ENCODE measurements around the gene CLIC1. TPM values are rescaled to one million over a fixed set of nuclear protein-coding genes. Genes with fewer than 3 reads are reported as not detected.

CLIC1 gene
- total RNA-seq, 1 experiment from 2014 or later = 432 TPM

DNA sequence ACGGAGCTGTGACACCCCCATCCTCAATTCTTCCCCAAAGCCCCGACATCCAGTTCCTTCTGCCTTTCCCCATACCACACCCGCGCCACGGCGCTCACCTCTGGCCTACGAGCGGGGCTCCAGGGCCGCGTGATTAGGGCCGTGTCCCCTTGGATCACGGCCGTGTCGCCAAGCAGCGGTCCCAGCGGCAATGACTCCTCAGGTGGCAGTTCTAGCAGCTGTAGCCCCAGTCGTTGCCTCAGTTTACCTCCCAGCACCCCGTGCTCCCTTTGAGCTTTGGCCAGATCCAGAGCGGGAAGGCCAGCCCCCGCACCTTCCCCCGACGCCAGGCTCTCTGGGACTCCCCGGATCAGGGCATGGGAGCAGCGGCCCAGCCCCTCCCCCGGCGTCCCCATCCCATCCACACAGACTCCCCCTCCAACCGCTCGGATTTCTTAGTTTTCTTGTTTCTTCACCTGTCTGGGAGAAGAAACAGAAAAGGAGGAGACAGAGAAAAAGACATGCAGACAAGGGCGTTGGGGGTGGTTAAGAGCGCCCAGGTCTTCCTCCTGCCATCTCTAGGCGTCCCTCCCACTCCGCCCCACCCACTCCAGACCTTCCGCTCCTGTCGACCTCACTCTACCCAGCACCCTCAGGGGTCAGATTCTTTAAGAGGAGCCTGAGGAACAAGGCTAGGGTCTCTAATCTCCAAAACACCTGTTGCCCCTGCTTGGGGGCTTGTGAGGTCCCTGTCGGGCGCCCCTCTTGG, 7.4 kb downstream of the CLIC1 start, which contains the start of gene DDAH2:
DDAH2 (minus strand) TSS at position 533 of the 748 bp plus-strand sequence; CDS start at position 395, 138 bp downstream.
- no peaks in the 10 kb centered on the region for H3K9me2 ChIP-seq (ENCODE audit: insufficient read depth)
- no peaks in the 10 kb centered on the region for H4K20me1 ChIP-seq (ENCODE audit: insufficient read depth)
- ChIA-PET POLR2A (interaction anchor here (0.6 to 2.2 kb wide), 4 partner anchors 25 to 98 kb away, joined by 3 to 12 read pairs (median 6); partner anchors contain the start of genes ABHD16A, HSPA1B and LY6G5C), RAD21 (ENCODE audit: low non-redundant PET in 1 of 2, low total read pairs in 2 of 2, uncharacterized antibody in 2 of 2, unreplicated experiment in 2 of 2) (interaction anchor here in 1 of 2 experiments (0.6 to 0.7 kb wide), 2 partner anchors 18 to 26 kb away, joined by 3 read pairs; partner anchors contain the start of gene ABHD16A), CTCF (interaction anchor here (0.6 to 2.3 kb wide), 4 partner anchors 9 to 134 kb away, joined by 3 to 13 read pairs (median 8); partner anchors contain the start of gene NEU1)
- TF ChIP-seq TCF7L2 (IDR thresholded peaks at IDR 0.05; ENCODE audit: borderline replicate concordance, extremely low read depth, insufficient read depth, insufficient read length) = no peak
- no peak for TF ChIP-seq JUND (IDR thresholded peaks at IDR 0.05)
- no peak for TF ChIP-seq CBX3 (IDR thresholded peaks at IDR 0.05; ENCODE audit: low read depth)
- TF ChIP-seq EGR1 (IDR thresholded peaks at IDR 0.05; ENCODE audit: low read depth) = no peak
- TF ChIP-seq ELF1 (IDR thresholded peaks at IDR 0.05; ENCODE audit: borderline replicate concordance, low read depth) = no peak
- TF ChIP-seq POLR2A (IDR thresholded peaks at IDR 0.05; ENCODE audit: borderline replicate concordance, extremely low read depth, insufficient read depth, insufficient read length) = no peak
- no peak for TF ChIP-seq SRF (IDR thresholded peaks at IDR 0.05; ENCODE audit: low read depth)
- TF ChIP-seq CEBPB (IDR thresholded peaks at IDR 0.05; ENCODE audit: low read depth) = no peak
- TF ChIP-seq POLR2AphosphoS5 (IDR thresholded peaks at IDR 0.05; ENCODE audit: low read depth, low read length) = no peak
- TF ChIP-seq YY1 (IDR thresholded peaks at IDR 0.05; ENCODE audit: extremely low read depth, insufficient replicate concordance, low read depth, low read length) = no peak
- TF ChIP-seq FOSL1 (IDR thresholded peaks at IDR 0.05; ENCODE audit: low read depth) = no peak
- no peak for TF ChIP-seq SP1 (IDR thresholded peaks at IDR 0.05; ENCODE audit: low read depth)
- no peak for TF ChIP-seq ZFX (IDR thresholded peaks at IDR 0.05)
- TF ChIP-seq ZNF274 (IDR thresholded peaks at IDR 0.05; ENCODE audit: low read depth, low read length) = no peak
- no peak for TF ChIP-seq RAD21 (IDR thresholded peaks at IDR 0.05; ENCODE audit: low read depth)
- TF ChIP-seq SIN3A (IDR thresholded peaks at IDR 0.05; ENCODE audit: low read depth) = no peak
- TF ChIP-seq, protein P1, sequence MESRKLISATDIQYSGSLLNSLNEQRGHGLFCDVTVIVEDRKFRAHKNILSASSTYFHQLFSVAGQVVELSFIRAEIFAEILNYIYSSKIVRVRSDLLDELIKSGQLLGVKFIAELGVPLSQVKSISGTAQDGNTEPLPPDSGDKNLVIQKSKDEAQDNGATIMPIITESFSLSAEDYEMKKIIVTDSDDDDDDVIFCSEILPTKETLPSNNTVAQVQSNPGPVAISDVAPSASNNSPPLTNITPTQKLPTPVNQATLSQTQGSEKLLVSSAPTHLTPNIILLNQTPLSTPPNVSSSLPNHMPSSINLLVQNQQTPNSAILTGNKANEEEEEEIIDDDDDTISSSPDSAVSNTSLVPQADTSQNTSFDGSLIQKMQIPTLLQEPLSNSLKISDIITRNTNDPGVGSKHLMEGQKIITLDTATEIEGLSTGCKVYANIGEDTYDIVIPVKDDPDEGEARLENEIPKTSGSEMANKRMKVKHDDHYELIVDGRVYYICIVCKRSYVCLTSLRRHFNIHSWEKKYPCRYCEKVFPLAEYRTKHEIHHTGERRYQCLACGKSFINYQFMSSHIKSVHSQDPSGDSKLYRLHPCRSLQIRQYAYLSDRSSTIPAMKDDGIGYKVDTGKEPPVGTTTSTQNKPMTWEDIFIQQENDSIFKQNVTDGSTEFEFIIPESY (IDR thresholded peaks at IDR 0.05; ENCODE audit: extremely low read depth, insufficient replicate concordance, low read length) = no peak
- TF ChIP-seq EZH2 (IDR thresholded peaks at IDR 0.05) = no peak
- TF ChIP-seq EZH2phosphoT487 (IDR thresholded peaks at IDR 0.05; ENCODE audit: borderline replicate concordance) = no peak
- TF ChIP-seq, protein P2, sequence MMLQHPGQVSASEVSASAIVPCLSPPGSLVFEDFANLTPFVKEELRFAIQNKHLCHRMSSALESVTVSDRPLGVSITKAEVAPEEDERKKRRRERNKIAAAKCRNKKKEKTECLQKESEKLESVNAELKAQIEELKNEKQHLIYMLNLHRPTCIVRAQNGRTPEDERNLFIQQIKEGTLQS (IDR thresholded peaks at IDR 0.05) = no peak
- no TSS peak for BruUV-seq (replicated peaks)
- peak within 1 kb of the TSS; percentile 70 to 72 for H3K4me3 ChIP-seq (replicated peaks in 1 of 2; ENCODE audit: low read depth in 1 of 2, low read length in 2 of 2)
- intact Hi-C loops (cut with micrococcal nuclease) = no loop called here
- no peaks in the 10 kb centered on the region for H3K9me3 ChIP-seq (ENCODE audit: control insufficient read depth in 1 of 2, insufficient read depth in 1 of 2, low read depth in 1 of 2, low read length in 2 of 2)
- H3K79me2 ChIP-seq (ENCODE audit: insufficient read depth, low read length) = peaks cover 18% of the 10 kb centered on the region
- peak within 1 kb of the TSS; percentile 90 for H3K27ac ChIP-seq (ENCODE audit: low read depth, low read length)
- H3K4me2 ChIP-seq (ENCODE audit: low read length) = peak within 1 kb of the TSS; percentile 98
- H2AFZ ChIP-seq (ENCODE audit: low read depth, low read length, poor library complexity, severe bottlenecking) = no peak within 1 kb of the TSS
- H3K4me1 ChIP-seq (ENCODE audit: control insufficient read depth in 1 of 2, insufficient read depth in 2 of 2, low read length in 2 of 2) = peaks cover 6 to 29% of the 10 kb centered on the region in 2 experiments
- H3K9ac ChIP-seq (ENCODE audit: low read length) = peak within 1 kb of the TSS; percentile 72
- H3K36me3 ChIP-seq (ENCODE audit: control insufficient read depth in 1 of 2, insufficient read depth in 2 of 2, low read length in 2 of 2) = peaks cover 26 to 27% of the 10 kb centered on the region in 2 experiments
- H3K27me3 ChIP-seq (ENCODE audit: insufficient read depth, low read length) = no peaks in the 10 kb centered on the region
- DNase-seq (ENCODE audit: low read depth, low spot score) (no peak), ATAC-seq (peak; percentile 48)

All from HCT116 (cell line).